Suppressor macrophage treated with lipopolysaccharide for 4 hours (primary cell): ENCODE data around the gene LAMTOR5.
"Not testable (repeated sequence)": the region's sequence is repeated elsewhere in the genome, so short reads cannot be mapped to it uniquely, and the experiment has no call there.

Experiments used
- DNase-seq: peaks from one replicate; pipeline ENCODE4 v3.0.0-alpha.2; 2020

LAMTOR5 gene

DNA sequence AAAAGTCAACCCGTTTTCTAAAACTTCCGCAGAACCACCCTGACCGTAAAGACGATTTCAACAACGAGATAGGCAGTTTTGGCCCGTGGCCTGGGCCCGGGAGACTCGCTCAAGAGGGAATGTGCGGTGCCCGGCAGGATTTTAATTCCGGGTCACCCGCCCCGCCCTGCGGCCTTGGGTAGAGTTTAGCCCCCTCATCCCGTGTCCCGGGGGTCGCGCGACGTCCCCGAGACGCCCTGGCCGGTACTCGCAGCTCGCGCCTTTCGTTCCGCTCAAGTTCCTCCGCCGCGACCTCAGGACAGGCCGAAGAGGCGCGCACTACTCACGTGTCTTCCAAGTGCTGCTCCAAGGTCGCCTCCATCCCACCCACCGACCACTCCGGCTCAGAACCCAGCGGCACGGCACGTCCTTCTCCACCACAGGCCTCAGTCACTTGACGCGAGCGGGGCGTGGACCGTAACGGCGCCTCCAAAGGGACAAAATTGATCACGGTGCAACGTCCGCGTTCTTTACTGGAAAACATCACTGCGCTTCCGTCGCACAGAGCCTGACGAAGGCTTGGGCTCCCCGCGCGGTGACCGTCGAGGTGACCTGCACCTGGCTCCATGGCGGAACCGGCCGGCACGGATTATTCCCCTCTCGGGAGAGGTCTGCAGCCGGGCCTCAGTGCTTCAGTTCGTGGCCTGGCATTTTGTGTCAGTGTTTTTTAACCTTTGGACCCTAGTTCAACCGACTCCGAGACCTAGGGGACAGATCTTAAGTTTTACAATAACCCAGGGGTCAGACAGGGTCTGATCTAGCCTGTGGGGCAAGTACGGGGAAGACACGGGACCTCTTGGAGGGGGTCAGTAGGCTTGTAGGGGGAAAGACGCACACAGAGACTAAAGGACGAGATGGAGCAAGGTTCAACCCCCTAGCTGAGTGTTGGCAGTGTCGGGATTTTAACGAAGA is at the start of gene LAMTOR5:
Gene LAMTOR5, minus strand, starts transcription at position 435 of the 951 bp plus-strand sequence. Its CDS starts 74 bp downstream, at position 361.
- peak; percentile 96 for DNase-seq

- no peak for DNase-seq
These were observed 49.7 kb upstream of the LAMTOR5 start for GRCh38 chr1:110457206-110457605.

GRCh38 chr1:110455151-110455550 is 47.7 kb upstream of the LAMTOR5 start:
- no peak for DNase-seq

- DNase-seq, result no peak
These were observed 46.8 kb upstream of the LAMTOR5 start for GRCh38 chr1:110454328-110454727.

GRCh38 chr1:110453829-110454228 is 46.3 kb upstream of the LAMTOR5 start:
- DNase-seq, result no peak

GRCh38 chr1:110452330-110452729 is 44.8 kb upstream of the LAMTOR5 start:
- no peak for DNase-seq

DNA sequence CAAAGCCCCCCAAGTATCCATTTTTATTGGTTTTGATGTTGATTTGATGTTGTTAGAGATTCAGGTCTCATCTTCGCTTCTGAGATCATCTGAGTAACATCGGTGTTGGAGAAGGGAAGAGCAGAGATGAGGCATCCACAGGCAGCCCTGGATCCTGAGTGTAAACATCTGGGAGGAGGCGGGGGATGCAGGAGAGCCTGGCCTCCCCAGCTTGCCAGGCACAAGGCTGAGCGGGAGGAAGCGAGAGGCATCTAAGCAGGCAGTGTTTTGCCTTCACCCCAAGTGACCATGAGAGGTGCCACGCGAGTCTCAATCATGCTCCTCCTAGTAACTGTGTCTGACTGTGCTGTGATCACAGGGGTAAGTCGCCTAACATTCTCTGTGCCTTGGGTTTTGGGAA is 43.4 kb upstream of the LAMTOR5 start, which contains the start of gene PROK1:
Gene PROK1, plus strand, starts transcription at position 221 of the 400 bp plus-strand sequence. Its CDS starts 68 bp downstream, at position 289.
- no peak for DNase-seq

DNA sequence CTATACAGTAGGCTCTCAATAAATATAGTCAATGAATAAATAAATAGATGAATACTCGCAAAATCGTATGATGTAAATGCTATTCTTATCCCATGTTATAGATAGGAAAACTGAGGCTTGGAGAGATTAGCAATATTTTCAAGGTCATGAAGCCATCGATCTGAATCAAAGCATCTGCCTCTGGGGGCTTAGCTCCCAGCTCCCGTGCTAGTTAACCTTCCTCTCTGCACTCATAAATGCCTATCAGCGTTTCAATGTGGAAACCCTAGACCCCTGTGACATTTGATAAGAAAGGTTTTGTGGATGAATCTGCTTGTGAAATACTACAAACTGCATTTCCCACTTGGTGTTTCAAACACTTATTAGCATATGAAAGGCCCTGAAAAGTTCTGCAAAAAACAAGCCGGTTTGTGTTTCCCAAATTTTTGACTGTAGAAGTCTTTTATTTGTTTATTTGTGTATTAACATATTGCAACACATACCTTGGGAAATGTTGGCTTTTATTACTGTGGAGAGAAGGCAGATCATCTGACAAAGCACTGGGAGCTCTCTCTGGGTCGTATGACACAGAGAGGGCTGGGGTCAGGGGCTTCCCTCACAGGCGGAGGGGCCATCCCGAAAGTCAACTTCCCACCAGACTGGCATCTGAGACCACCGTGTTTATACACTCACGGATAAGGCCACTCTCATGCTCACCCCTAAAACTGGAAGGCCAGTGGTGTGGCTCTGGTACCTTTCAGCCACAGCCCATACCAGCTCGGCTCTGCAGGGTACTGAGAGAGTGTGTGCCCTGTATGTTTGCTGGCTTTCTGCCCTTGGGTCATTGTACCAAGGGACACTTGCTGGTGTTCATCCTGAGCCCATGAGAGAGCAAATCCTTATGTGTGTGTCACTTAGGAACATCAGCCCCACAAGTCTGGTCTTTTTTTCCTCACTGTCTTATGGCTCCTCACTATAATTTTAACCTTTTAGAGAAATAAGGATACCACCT is 42.5 kb upstream of the LAMTOR5 start:
- DNase-seq, result no peak

- no peak for DNase-seq
These were observed 37.1 kb upstream of the LAMTOR5 start for GRCh38 chr1:110444561-110444960.

- no peak for DNase-seq
These were observed 36.0 kb upstream of the LAMTOR5 start for GRCh38 chr1:110443451-110443850.

- DNase-seq, result no peak
These were observed 34.4 kb upstream of the LAMTOR5 start for GRCh38 chr1:110441888-110442287.

DNA sequence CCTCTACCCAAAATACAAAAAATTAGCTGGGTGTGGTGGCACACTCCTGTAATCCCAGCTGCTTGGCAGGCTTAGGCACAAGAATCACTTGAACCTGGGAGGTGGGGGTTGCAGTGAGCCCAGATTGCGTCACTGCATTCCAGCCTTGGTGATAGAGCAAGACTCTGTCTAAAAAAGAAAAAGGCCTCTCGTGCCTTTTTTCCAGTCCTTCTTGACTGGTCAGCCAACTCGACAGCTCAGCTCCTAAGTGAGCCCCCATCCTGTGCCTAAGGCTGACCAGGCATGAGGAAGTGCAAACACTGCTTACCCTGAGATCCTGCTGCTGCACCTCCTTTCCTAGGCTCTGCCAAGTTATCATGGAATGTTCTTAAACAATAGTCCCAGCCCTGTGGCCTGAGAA is 33.4 kb upstream of the LAMTOR5 start:
- DNase-seq, result no peak

- DNase-seq, result not testable (repeated sequence)
These were observed 32.4 kb upstream of the LAMTOR5 start for GRCh38 chr1:110439873-110440272.

DNA sequence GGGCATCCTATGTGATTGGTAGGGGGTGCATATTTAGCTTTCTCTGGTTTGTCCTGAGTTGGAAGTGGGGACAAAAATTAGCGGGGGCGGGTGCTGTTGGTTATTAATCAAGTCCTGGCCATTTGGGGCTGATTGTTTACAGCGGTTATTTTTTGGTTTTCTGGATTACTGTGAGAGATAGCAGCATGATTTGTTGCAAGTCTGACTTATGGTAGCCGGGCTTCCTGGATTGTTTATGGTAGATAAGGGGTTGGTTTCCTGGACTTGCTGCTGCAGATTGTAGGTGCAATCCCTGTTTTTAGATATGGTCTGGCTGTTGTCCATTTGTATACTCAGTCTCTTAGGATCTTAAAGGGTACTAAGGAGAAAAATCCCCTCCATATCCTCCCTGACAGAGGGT is 31.4 kb upstream of the LAMTOR5 start:
- no peak for DNase-seq

DNA sequence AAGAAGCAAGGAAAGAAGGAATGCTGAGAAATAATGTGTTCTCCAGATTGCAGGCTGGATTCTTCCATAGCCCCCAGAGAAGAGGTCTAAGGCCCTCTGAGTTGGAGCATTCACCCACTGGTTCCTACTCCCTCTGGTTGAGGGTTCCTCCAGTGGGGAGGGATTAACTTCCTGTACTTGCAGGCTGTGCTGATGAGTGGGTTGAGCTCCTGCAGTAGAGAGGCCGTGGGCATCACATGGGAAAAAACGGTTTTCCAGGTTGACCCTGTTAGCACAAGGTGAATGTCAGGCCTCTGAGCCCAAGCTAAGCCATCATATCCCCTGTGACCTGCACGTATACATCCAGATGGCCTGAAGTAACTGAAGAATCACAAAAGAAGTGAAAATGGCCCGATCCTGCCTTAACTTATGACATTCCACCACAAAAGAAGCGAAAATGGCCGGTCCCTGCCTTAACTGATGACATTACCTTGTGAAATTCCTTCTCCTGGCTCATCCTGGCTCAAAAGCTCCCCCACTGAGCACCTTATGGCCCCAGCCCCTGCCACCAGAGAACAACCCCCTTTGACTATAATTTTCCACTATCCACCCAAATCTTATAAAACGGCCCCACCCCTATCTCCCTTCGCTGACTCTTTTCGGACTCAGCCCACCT is 30.3 kb upstream of the LAMTOR5 start:
- not testable (repeated sequence) for DNase-seq

DNA sequence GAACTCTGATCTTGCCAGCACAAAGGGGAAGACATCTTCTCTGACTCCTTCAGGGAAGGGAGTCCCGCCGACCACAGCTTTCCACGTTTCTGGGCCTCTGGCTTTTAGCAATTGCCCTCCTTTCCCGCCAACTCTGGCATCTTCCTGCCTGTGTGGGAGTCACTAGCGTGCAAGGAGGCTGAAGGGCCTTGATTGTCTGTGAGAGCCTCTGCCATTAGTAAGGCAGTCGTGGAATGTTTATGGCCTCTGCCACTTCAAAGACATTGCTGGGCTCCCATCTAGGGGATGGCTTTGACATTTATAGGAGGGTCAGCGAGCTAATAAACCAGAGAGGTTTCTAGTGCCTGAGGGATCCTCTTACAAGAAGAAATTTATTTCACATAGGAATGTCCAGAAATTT is 29.1 kb upstream of the LAMTOR5 start:
- no peak for DNase-seq

DNA sequence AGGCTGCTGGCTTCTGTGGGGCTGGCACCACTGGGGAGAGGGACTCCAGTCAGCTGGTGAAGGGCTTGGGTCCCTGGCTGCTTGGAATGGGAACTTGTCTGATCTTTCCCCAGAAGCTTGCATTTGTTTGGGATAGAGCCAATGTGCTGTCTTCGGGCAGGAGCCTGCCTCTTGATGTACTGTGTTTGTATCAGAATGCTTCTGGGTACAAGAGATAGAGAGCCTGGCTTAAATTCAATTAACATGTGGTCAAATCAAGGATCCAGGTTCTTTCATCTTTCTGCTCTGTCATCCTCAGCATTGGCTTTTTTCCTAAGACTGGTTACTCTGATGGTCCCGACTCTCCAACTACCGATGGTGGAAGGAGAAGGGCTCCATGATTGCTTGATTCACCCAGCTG is 27.5 kb upstream of the LAMTOR5 start:
- DNase-seq, result no peak

DNA sequence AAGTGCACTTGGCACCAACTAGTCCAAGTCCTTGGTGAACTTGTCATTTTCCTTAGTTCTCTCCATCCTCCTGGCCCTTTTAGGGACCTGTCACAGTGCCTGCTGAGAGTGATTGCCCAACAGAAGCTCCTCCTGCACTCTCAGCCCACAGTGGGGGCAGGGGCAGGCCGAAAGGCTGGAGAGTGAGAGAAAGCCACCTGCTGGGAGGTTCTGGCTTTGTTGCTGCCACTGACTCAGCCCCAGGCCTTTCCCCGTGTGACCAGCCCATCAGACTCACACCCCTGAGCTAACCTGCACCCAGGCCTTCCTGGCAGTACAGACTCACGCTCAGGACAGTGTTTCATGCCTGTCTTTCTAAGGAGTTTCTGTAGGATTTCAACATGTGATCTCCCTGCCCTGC is 26.3 kb upstream of the LAMTOR5 start:
- peak; percentile 53 for DNase-seq

DNA sequence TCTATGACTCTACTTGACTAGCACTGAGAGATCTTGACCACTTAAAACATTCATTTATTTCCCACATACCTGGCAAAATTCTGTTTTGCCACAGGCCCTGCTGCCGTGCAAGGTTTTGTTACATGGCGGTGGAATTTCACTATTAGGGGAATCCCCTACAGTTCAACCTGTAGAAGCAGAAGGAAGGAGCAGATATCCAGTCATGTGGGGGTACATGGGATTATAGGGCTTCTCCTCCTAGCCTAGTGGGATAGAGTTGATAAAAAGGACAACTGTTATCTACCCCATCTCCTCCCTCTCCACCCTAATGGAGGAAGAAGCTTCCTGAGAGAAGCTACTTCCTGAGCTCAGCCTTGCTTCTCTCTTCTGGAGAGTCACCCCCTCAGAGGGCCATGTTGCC is 25.7 kb upstream of the LAMTOR5 start:
- DNase-seq, result no peak

DNA sequence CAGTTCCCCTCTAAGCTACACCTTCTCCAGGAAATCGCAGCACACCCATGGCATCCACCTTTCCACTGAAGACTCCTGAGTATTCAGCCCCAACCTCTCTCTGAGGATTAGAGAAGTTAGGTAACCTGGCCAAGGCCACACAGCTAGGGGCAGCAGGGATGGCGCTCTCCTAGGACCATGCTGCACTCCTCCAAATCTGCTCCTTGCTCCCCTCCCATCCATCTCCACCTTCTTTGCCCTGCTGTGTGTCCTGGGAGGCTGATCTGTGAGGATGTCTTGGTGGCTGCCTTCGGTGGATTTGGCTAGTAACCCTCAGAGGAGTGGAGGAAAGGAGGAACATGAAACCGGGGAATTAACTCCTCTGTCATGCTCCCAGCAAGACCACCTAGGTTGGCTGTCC is 23.4 kb upstream of the LAMTOR5 start:
- no peak for DNase-seq

DNA sequence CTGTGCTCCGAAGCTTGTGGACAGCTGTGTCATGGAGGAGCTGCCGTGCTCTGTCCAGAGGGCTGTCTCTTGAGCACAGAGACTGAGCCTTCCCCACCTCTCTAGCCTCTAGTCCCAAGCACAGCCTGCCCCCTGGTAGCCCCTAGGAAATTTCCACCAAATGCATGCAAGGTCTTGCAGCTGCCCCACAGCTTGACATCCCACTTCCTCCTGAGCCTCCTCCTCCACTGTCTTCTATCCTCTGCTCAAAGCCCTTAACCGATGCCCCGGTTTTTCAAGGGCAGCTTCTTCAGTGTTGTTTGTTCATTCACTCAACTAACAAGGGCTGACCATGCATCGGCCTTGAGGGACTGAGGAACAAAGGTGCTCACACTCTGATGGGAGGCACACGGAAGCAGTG is 22.9 kb upstream of the LAMTOR5 start:
- DNase-seq, result no peak

- DNase-seq, result no peak
These were observed 21.5 kb upstream of the LAMTOR5 start for GRCh38 chr1:110428946-110429345.

GRCh38 chr1:110426854-110427253 is 19.4 kb upstream of the LAMTOR5 start:
- peak; percentile 20 for DNase-seq
